GM18508 (cell line): ENCODE results near the gene CTDNEP1.

Experiments
- ATAC-seq: cut with Tn5 transposase; IDR thresholded peaks from one replicate; pipeline ENCODE4 v1.9.1; 2021; ENCODE audit warnings: moderate number of reproducible peaks; ENCODE audit not compliant: insufficient read depth, unreplicated experiment

Gene CTDNEP1

GRCh38 chr17:7235693-7236665 lies 15.6 kb downstream of the CTDNEP1 start:
- no peak for ATAC-seq

GRCh38 chr17:7234083-7234951 lies 17.2 kb downstream of the CTDNEP1 start, which contains the start of gene DVL2:
Gene DVL2 (minus strand): TSS chr17:7234517. CDS start chr17:7234262, 255 bp downstream.
- ATAC-seq, result no peak

GRCh38 chr17:7233701-7234082 lies 17.8 kb downstream of the CTDNEP1 start:
- no peak for ATAC-seq

GRCh38 chr17:7232114-7232513 lies 19.4 kb downstream of the CTDNEP1 start:
- no peak for ATAC-seq

GRCh38 chr17:7229504-7229903 lies 22.0 kb downstream of the CTDNEP1 start:
- no peak for ATAC-seq

- ATAC-seq, result no peak
Measured at GRCh38 chr17:7228920-7229319, 22.6 kb downstream of the CTDNEP1 start.

GRCh38 chr17:7226721-7227710 lies 24.5 kb downstream of the CTDNEP1 start:
- no peak for ATAC-seq

- no peak for ATAC-seq
Measured at GRCh38 chr17:7225711-7226331, 25.7 kb downstream of the CTDNEP1 start.

- ATAC-seq, result no peak
Measured at GRCh38 chr17:7224661-7225111, 26.8 kb downstream of the CTDNEP1 start.

- no peak for ATAC-seq
Measured at GRCh38 chr17:7224110-7224509, 27.4 kb downstream of the CTDNEP1 start.

- ATAC-seq, result no peak
Measured at GRCh38 chr17:7223375-7223774, 28.2 kb downstream of the CTDNEP1 start.

- no peak for ATAC-seq
Measured at GRCh38 chr17:7222972-7223292, 28.6 kb downstream of the CTDNEP1 start.

- ATAC-seq, result no peak
Measured at GRCh38 chr17:7222093-7222971, 29.2 kb downstream of the CTDNEP1 start.

GRCh38 chr17:7221278-7222092 lies 30.0 kb downstream of the CTDNEP1 start:
- no peak for ATAC-seq

GRCh38 chr17:7220593-7221277 lies 30.8 kb downstream of the CTDNEP1 start:
- ATAC-seq, result no peak

GRCh38 chr17:7219812-7220592 lies 31.5 kb downstream of the CTDNEP1 start, which contains the start of the genes ACADVL and DLG4:
Gene ACADVL (plus strand): TSS chr17:7219938. CDS start chr17:7219985, 47 bp downstream.
Gene DLG4 (minus strand): TSS chr17:7219836.
- no peak for ATAC-seq
